HepG2 (cell line): ENCODE data around the gene RREB1. TPM values are rescaled to one million over a fixed set of nuclear protein-coding genes. Genes with fewer than 3 reads are reported as not detected.
A peak's percentile ranks its signal among the peaks of the same experiment; 100 is the strongest.

ENCODE experiments used
- HOXA3 ChIP-seq: sonication (generic); formaldehyde crosslinking; IDR thresholded peaks from 2 replicates; pipeline ENCODE4 v1.5.0; 2020; ENCODE audit warnings: missing genetic modification reagents
- HOXA7 ChIP-seq: sonication (generic); formaldehyde crosslinking; IDR thresholded peaks from 2 replicates; pipeline ENCODE4 v1.8.1; 2022; ENCODE audit warnings: mild to moderate bottlenecking, missing genetic modification reagents, moderate library complexity
- KDM6A ChIP-seq: IDR thresholded peaks from 2 replicates; pipeline ENCODE4 v1.6.1; 2016; ENCODE audit warnings: low read depth
- MIXL1 ChIP-seq: IDR thresholded peaks from 2 replicates; pipeline ENCODE4 v1.6.1; 2016
- MXI1 ChIP-seq: IDR thresholded peaks from 3 replicates; pipeline ENCODE4 v1.6.1; 2012; ENCODE audit warnings: low read depth, low read length, inconsistent platforms, borderline replicate concordance
- PAWR ChIP-seq: sonication (generic); formaldehyde crosslinking; IDR thresholded peaks from 2 replicates; pipeline ENCODE4 v1.4.0; 2020; ENCODE audit warnings: missing genetic modification reagents, mild to moderate bottlenecking, borderline replicate concordance
- POLR2A ChIP-seq, 2 experiments: IDR thresholded peaks; 2 replicates each; pipeline ENCODE4 v1.6.1; 2011; ENCODE audit warnings: low read depth in 2 of 2, low read length in 2 of 2, mild to moderate bottlenecking in 1 of 2, moderate library complexity in 1 of 2; ENCODE audit not compliant: insufficient read depth in 1 of 2
- SSRP1 ChIP-seq: IDR thresholded peaks from 2 replicates; pipeline ENCODE4 v1.6.1; 2016; ENCODE audit warnings: control low read depth
- TBP ChIP-seq: sonication (generic); formaldehyde crosslinking; IDR thresholded peaks from 2 replicates; pipeline ENCODE4 v1.5.0; 2020; ENCODE audit warnings: missing genetic modification reagents
- TRIM24 ChIP-seq: sonication (generic); formaldehyde crosslinking; IDR thresholded peaks from 2 replicates; pipeline ENCODE4 v1.8.0; 2022; ENCODE audit warnings: mild to moderate bottlenecking, missing genetic modification reagents
- YEATS4 ChIP-seq: sonication (generic); formaldehyde crosslinking; IDR thresholded peaks from 2 replicates; pipeline ENCODE4 v1.4.0; 2020; ENCODE audit warnings: missing genetic modification reagents, borderline replicate concordance
- ZFP36L1 ChIP-seq: sonication (generic); formaldehyde crosslinking; IDR thresholded peaks from 2 replicates; pipeline ENCODE4 v1.8.0; 2022; ENCODE audit warnings: mild to moderate bottlenecking, missing genetic modification reagents, moderate library complexity
- ZNF652 ChIP-seq: IDR thresholded peaks from 2 replicates; pipeline ENCODE4 v1.6.1; 2016; ENCODE audit warnings: low read depth, borderline replicate concordance
- ZNF891 ChIP-seq: sonication (generic); formaldehyde crosslinking; IDR thresholded peaks from 2 replicates; pipeline ENCODE4 v1.5.0; 2020; ENCODE audit warnings: mild to moderate bottlenecking, missing genetic modification reagents
- polyA plus RNA-seq, 8 experiments: library from polyadenylated mRNA; depleted of rRNA in 3 of 8; stranded (reverse) in 7 of 8; unstranded in 1 of 8; fragments of >200 nt; fragmentation: Illumina TruSeq in 4 of 8; extraction: Trizol in 4 of 8; gene quantifications; 2 replicates each; pipeline versions ENCODE4 v1.2.1 to v1.2.3, GENCODE V29; 2011 to 2016; ENCODE audit warnings: low read depth in 4 of 8, missing spikeins in 1 of 8, mixed read lengths in 1 of 8; ENCODE audit not compliant: insufficient read depth in 1 of 8
- total RNA-seq, 5 experiments: library from RNA; depleted of rRNA; stranded (reverse); fragments of >200 nt; fragmentation: Illumina TruSeq; extraction: Trizol; gene quantifications; 2 replicates each; pipeline ENCODE4 v1.2.3, GENCODE V29; 2016; ENCODE audit warnings: low read depth in 1 of 5
- TF ChIP-seq, protein P1 (sequence below): sonication (generic); formaldehyde crosslinking; conservative IDR thresholded peaks from 2 replicates; pipeline ENCODE4 v1.4.0; 2020; ENCODE audit warnings: missing genetic modification reagents
- TF ChIP-seq, protein P2 (sequence below): sonication (generic); formaldehyde crosslinking; IDR thresholded peaks from 2 replicates; pipeline ENCODE4 v1.9.0; 2021; ENCODE audit warnings: mild to moderate bottlenecking, missing genetic modification reagents
- TF ChIP-seq, protein P3 (sequence below): sonication (generic); formaldehyde crosslinking; conservative IDR thresholded peaks from 2 replicates; pipeline ENCODE4 v1.8.1; 2023; ENCODE audit warnings: missing genetic modification reagents
- TF ChIP-seq, protein P4 (sequence below): sonication (generic); formaldehyde crosslinking; IDR thresholded peaks from 2 replicates; pipeline ENCODE4 v1.5.1; 2020; ENCODE audit warnings: mild to moderate bottlenecking, moderate library complexity, missing genetic modification reagents

The RREB1 gene
- total and polyA plus RNA-seq, 2 of the 13 experiments (the other 11 are each of a cell fraction or from before 2014, with no cell fraction given), result 6.1 to 23.2 TPM

DNA sequence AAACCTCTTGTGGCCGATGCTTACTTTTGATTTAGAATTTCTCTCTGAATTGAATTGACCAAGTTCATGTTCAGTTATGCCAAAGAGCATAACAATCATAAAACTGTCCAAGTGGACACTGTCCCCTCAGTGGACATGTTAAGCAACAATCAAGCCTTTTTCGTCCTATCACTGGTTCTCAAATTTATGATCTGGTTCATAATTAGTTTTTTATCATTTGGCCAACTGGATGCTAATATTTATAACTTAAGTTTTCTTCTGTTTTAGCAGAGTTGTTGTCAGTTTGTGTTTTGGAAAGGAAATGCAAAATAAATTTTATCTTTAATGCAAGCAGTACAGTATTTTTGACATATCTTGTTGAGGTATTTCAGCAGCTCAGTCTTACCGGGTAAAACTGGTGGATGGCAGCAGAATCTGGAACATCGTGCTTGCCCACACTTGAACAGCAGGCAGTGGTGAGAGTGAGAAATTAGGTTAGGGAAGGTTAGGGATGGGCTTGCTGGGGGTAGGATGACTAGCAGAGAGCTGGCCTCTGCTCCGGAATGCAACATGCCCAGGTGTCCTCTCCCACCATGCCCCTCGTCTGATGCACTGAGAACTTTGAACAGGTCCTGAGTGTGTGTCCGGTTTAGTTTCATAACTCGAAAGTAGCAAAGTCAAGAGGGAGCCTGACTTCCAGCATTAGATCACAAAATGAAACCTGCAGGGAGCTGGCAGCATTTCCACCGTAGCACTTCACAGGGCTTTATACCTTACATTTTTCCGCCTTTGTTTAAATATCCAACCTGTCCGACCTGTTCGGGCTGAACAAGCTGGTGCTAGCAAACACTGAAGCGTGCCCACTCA lies 93.1 kb downstream of the RREB1 start (continued):
- TF ChIP-seq ZNF652 (no peak), HOXA3 (CRISPR knock-in tag) (peak; percentile 78), SSRP1 (CRISPR knock-in tag) (no peak), MIXL1 (CRISPR knock-in tag) (peak; percentile 69; the same call in 1 of the 2 replicates), MXI1 (peak; percentile 22; the same call in 1 of the 3 replicates), ZFP36L1 (CRISPR knock-in tag) (no peak), YEATS4 (peak; percentile 51; the same call in 1 of the 2 replicates), PAWR (CRISPR knock-in tag) (no peak), HOXA7 (CRISPR knock-in tag) (no peak), POLR2A (IDR thresholded peaks at IDR 0.05; ENCODE audit: insufficient read depth in 1 of 2, low read depth in 2 of 2, low read length in 2 of 2) (0 out of 4 replicates have a peak, but pooled peaks of 1 of the 2 experiments have one; percentile 25), ZNF891 (CRISPR knock-in tag) (no peak), KDM6A (CRISPR knock-in tag) (no peak), TRIM24 (CRISPR knock-in tag) (peak; percentile 68; the same call in 1 of the 2 replicates), TBP (CRISPR knock-in tag) (0 out of 2 replicates have a peak, but pooled peaks have one; percentile 63)
- TF ChIP-seq, protein P1, sequence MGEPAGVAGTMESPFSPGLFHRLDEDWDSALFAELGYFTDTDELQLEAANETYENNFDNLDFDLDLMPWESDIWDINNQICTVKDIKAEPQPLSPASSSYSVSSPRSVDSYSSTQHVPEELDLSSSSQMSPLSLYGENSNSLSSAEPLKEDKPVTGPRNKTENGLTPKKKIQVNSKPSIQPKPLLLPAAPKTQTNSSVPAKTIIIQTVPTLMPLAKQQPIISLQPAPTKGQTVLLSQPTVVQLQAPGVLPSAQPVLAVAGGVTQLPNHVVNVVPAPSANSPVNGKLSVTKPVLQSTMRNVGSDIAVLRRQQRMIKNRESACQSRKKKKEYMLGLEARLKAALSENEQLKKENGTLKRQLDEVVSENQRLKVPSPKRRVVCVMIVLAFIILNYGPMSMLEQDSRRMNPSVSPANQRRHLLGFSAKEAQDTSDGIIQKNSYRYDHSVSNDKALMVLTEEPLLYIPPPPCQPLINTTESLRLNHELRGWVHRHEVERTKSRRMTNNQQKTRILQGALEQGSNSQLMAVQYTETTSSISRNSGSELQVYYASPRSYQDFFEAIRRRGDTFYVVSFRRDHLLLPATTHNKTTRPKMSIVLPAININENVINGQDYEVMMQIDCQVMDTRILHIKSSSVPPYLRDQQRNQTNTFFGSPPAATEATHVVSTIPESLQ (CRISPR knock-in tag), result 0 out of 2 replicates have a peak, but pooled peaks have one; percentile 36
- TF ChIP-seq, protein P2, sequence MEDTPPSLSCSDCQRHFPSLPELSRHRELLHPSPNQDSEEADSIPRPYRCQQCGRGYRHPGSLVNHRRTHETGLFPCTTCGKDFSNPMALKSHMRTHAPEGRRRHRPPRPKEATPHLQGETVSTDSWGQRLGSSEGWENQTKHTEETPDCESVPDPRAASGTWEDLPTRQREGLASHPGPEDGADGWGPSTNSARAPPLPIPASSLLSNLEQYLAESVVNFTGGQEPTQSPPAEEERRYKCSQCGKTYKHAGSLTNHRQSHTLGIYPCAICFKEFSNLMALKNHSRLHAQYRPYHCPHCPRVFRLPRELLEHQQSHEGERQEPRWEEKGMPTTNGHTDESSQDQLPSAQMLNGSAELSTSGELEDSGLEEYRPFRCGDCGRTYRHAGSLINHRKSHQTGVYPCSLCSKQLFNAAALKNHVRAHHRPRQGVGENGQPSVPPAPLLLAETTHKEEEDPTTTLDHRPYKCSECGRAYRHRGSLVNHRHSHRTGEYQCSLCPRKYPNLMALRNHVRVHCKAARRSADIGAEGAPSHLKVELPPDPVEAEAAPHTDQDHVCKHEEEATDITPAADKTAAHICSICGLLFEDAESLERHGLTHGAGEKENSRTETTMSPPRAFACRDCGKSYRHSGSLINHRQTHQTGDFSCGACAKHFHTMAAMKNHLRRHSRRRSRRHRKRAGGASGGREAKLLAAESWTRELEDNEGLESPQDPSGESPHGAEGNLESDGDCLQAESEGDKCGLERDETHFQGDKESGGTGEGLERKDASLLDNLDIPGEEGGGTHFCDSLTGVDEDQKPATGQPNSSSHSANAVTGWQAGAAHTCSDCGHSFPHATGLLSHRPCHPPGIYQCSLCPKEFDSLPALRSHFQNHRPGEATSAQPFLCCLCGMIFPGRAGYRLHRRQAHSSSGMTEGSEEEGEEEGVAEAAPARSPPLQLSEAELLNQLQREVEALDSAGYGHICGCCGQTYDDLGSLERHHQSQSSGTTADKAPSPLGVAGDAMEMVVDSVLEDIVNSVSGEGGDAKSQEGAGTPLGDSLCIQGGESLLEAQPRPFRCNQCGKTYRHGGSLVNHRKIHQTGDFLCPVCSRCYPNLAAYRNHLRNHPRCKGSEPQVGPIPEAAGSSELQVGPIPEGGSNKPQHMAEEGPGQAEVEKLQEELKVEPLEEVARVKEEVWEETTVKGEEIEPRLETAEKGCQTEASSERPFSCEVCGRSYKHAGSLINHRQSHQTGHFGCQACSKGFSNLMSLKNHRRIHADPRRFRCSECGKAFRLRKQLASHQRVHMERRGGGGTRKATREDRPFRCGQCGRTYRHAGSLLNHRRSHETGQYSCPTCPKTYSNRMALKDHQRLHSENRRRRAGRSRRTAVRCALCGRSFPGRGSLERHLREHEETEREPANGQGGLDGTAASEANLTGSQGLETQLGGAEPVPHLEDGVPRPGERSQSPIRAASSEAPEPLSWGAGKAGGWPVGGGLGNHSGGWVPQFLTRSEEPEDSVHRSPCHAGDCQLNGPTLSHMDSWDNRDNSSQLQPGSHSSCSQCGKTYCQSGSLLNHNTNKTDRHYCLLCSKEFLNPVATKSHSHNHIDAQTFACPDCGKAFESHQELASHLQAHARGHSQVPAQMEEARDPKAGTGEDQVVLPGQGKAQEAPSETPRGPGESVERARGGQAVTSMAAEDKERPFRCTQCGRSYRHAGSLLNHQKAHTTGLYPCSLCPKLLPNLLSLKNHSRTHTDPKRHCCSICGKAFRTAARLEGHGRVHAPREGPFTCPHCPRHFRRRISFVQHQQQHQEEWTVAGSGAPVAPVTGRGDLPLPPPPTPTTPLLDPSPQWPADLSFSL (CRISPR knock-in tag), result 0 out of 2 replicates have a peak, but pooled peaks have one; percentile 50
- TF ChIP-seq, protein P3, sequence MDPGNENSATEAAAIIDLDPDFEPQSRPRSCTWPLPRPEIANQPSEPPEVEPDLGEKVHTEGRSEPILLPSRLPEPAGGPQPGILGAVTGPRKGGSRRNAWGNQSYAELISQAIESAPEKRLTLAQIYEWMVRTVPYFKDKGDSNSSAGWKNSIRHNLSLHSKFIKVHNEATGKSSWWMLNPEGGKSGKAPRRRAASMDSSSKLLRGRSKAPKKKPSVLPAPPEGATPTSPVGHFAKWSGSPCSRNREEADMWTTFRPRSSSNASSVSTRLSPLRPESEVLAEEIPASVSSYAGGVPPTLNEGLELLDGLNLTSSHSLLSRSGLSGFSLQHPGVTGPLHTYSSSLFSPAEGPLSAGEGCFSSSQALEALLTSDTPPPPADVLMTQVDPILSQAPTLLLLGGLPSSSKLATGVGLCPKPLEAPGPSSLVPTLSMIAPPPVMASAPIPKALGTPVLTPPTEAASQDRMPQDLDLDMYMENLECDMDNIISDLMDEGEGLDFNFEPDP (CRISPR knock-in tag), result no peak
- TF ChIP-seq, protein P4, sequence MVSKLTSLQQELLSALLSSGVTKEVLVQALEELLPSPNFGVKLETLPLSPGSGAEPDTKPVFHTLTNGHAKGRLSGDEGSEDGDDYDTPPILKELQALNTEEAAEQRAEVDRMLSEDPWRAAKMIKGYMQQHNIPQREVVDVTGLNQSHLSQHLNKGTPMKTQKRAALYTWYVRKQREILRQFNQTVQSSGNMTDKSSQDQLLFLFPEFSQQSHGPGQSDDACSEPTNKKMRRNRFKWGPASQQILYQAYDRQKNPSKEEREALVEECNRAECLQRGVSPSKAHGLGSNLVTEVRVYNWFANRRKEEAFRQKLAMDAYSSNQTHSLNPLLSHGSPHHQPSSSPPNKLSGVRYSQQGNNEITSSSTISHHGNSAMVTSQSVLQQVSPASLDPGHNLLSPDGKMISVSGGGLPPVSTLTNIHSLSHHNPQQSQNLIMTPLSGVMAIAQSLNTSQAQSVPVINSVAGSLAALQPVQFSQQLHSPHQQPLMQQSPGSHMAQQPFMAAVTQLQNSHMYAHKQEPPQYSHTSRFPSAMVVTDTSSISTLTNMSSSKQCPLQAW (CRISPR knock-in tag), result peak; percentile 85
